ENCODE data around the gene ZGPAT. TPM values are rescaled to one million over a fixed set of nuclear protein-coding genes. Genes with fewer than 3 reads are reported as not detected.

The ZGPAT gene
- total and polyA plus RNA-seq, 10 of the 15 experiments (the other 5 are each of a cell fraction or from before 2014, with no cell fraction given) = 0.58 to 52.9 (median 18.0) TPM

- ATAC-seq = peak; percentile 6; the same call in 1 of the 3 replicates
- H3K27me3 ChIP-seq (replicated peaks in 1 of 2; ENCODE audit: control insufficient read depth in 2 of 2, insufficient read depth in 2 of 2, low read length in 1 of 2) = no peaks in the 10 kb centered on the region
- no peak overlapping the region for H2AFZ ChIP-seq (ENCODE audit: control insufficient read depth, low read depth, low read length)
- no peak overlapping the region for H3K4me3 ChIP-seq
- no peaks in the 10 kb centered on the region for H4K20me1 ChIP-seq (ENCODE audit: control insufficient read depth, insufficient read depth)
- in situ Hi-C loops (cut with MboI) = no loop called here
- ChIA-PET POLR2A (no interaction called here), RAD21 (ENCODE audit: unreplicated experiment) (no interaction called here), SMC1A (ENCODE audit: uncharacterized antibody, unreplicated experiment) (no interaction called here), CTCF (no interaction called here)
- H3K36me3 ChIP-seq (ENCODE audit: control insufficient read depth in 2 of 2, insufficient read depth in 2 of 2, low read length in 1 of 2) = no peaks in the 10 kb centered on the region
- no peaks in the 10 kb centered on the region for H3K9me3 ChIP-seq (replicated peaks; ENCODE audit: control insufficient read depth, insufficient read depth, low read length)
- H3K79me2 ChIP-seq (ENCODE audit: control insufficient read depth, insufficient read depth, low read length) = no peaks in the 10 kb centered on the region
- no peak for DNase-seq (ENCODE audit: low read depth, low spot score)
- no peak overlapping the region for H3K4me2 ChIP-seq (ENCODE audit: control insufficient read depth, insufficient read depth)
- no peaks in the 10 kb centered on the region; the same call in 1 of the 2 replicates for H3K4me1 ChIP-seq (ENCODE audit: control insufficient read depth, insufficient read depth, low read length)
- TF ChIP-seq SIX5 (IDR thresholded peaks at IDR 0.05; ENCODE audit: low read depth, low read length, severe bottlenecking) (peak; percentile 14), BCL3 (IDR thresholded peaks at IDR 0.05; ENCODE audit: borderline replicate concordance, insufficient read depth, low read depth, low read length, poor library complexity, severe bottlenecking) (peak; percentile 7), RELA (IDR thresholded peaks at IDR 0.05; ENCODE audit: borderline replicate concordance, partially characterized antibody) (no peak), HSF1 (IDR thresholded peaks at IDR 0.05; ENCODE audit: low read depth, low read length) (no peak)
- no peak overlapping the region for H3K27ac ChIP-seq (ENCODE audit: control insufficient read depth, insufficient read depth)
- no peak for FAIRE-seq
- H3K9ac ChIP-seq (ENCODE audit: control insufficient read depth, insufficient read depth, low read length) = no peak overlapping the region
- WGBS (ENCODE audit: insufficient coverage, insufficient replicate concordance, low lambda C conversion rate, missing lambda C conversion rate) = 81% methylated on average over 20 of the region's 20 CpGs
- intact Hi-C loops (cut with micrococcal nuclease; ENCODE audit: unreplicated experiment) = no loop called here
- no TSS peak for BruUV-seq (replicated peaks)
Measured at GRCh38 chr20:63692436-63693082, 15.3 kb upstream of the ZGPAT start.

Measured in GM12878 (cell line).